GM21381 (cell line): ENCODE measurements around the gene SLC12A8.
A peak's percentile ranks its signal among the peaks of the same experiment; 100 is the strongest.

Experiments used
- ATAC-seq: cut with Tn5 transposase; IDR thresholded peaks from one replicate; pipeline ENCODE4 v1.9.1; 2021; ENCODE audit warnings: mild to moderate bottlenecking, moderate library complexity; ENCODE audit not compliant: unreplicated experiment

SLC12A8 gene

GRCh38 chr3:125055913-125056745 lies 156.4 kb downstream of the SLC12A8 start, which contains the start of gene HEG1:
Gene HEG1 (minus strand): TSS chr3:125055997. CDS start chr3:125055890, 107 bp downstream.
- peak; percentile 54 for ATAC-seq

GRCh38 chr3:125055331-125055912 lies 157.1 kb downstream of the SLC12A8 start:
- ATAC-seq, result peak; percentile 25

GRCh38 chr3:125054449-125055329 lies 157.9 kb downstream of the SLC12A8 start:
- peak; percentile 32 for ATAC-seq

GRCh38 chr3:125054062-125054448 lies 158.5 kb downstream of the SLC12A8 start:
- ATAC-seq, result no peak

GRCh38 chr3:125053304-125053699 lies 159.2 kb downstream of the SLC12A8 start:
- no peak for ATAC-seq

- no peak for ATAC-seq
Observed at GRCh38 chr3:125052624-125053303, 159.8 kb downstream of the SLC12A8 start.

GRCh38 chr3:125051715-125052581 lies 160.6 kb downstream of the SLC12A8 start:
- no peak for ATAC-seq

GRCh38 chr3:125051205-125051604 lies 161.3 kb downstream of the SLC12A8 start:
- no peak for ATAC-seq

- ATAC-seq, result no peak
Observed at GRCh38 chr3:125050488-125051090, 162.0 kb downstream of the SLC12A8 start.

GRCh38 chr3:125048282-125048681 lies 164.3 kb downstream of the SLC12A8 start:
- ATAC-seq, result no peak

- no peak for ATAC-seq
Observed at GRCh38 chr3:125045965-125046364, 166.6 kb downstream of the SLC12A8 start.

- ATAC-seq, result no peak
Observed at GRCh38 chr3:125045194-125045593, 167.4 kb downstream of the SLC12A8 start.

GRCh38 chr3:125043599-125044151 lies 168.9 kb downstream of the SLC12A8 start:
- no peak for ATAC-seq

- no peak for ATAC-seq
Observed at GRCh38 chr3:125042725-125043406, 169.7 kb downstream of the SLC12A8 start.

- ATAC-seq, result no peak
Observed at GRCh38 chr3:125039131-125040100, 173.1 kb downstream of the SLC12A8 start.

GRCh38 chr3:125037498-125038150 lies 174.9 kb downstream of the SLC12A8 start:
- ATAC-seq, result no peak

GRCh38 chr3:125035217-125035616 lies 177.3 kb downstream of the SLC12A8 start:
- ATAC-seq, result no peak
